HepG2 (cell line): ENCODE data around the gene RBP3. TPM values are rescaled to one million over a fixed set of nuclear protein-coding genes. Genes with fewer than 3 reads are reported as not detected.

Experiments
- ATAC-seq: fragments of 200-7000 bp; cut with Tn5 transposase; 3 replicates; pipeline ENCODE4 v1.9.1; 2020; ENCODE audit warnings: mild to moderate bottlenecking, moderate library complexity
- BruUV-seq: library from RNA; stranded (reverse); fragments of 400-500 nt; replicated peaks from 2 replicates; lab custom pipeline; 2021; lab: Mats Ljungman, UMichigan
- CTCF ChIA-PET: fragments of 300-600 bp; formaldehyde crosslinking; extraction: SDS; loops from one replicate; lab custom pipeline; 2021; ENCODE audit warnings: low total read pairs, inconsistent platforms, low intra/inter-chr PET ratio; lab: Yijun Ruan, JAX
- POLR2A ChIA-PET: fragments of 350-600 bp; sonication (Branson Sonifier 250); formaldehyde crosslinking; loops from one replicate; lab custom pipeline; 2020; ENCODE audit warnings: antibody characterized with exemption, inconsistent platforms; lab: Yijun Ruan, JAX
- DNase-seq: peaks from one replicate; pipeline ENCODE4 v3.0.0-alpha.2; 2015; ENCODE audit warnings: low spot score
- FAIRE-seq: peaks from 3 replicates; lab custom pipeline; 2011; peaks lifted over from hg19 to GRCh38; lab: Jason Lieb, UNC
- H2AFZ ChIP-seq: one replicate; pipeline ENCODE4 v1.6.1; 2011; ENCODE audit warnings: low read length, inconsistent platforms
- H3K27ac ChIP-seq: fragments of 300-600 bp; 3 replicates; pipeline ENCODE4 v1.8.0; 2011; ENCODE audit warnings: mixed run types, mild to moderate bottlenecking, mixed read lengths, low read length, inconsistent platforms; ENCODE audit not compliant: insufficient read depth; ENCODE audit errors: extremely low read length
- H3K27me3 ChIP-seq, 2 experiments: fragments of 200-600 bp in 1 of 2; 2 replicates in 1 of 2; 3 replicates in 1 of 2; pipeline versions ENCODE4 v1.6.0 to v1.8.0; 2011; ENCODE audit warnings: low read length in 2 of 2, mild to moderate bottlenecking in 2 of 2, moderate library complexity in 2 of 2, inconsistent platforms in 1 of 2; ENCODE audit not compliant: insufficient read depth in 2 of 2, control insufficient read depth in 1 of 2
- H3K36me3 ChIP-seq, 2 experiments: fragments of 200-600 bp in 1 of 2; replicated peaks in 1 of 2; 2 replicates in 1 of 2; 3 replicates in 1 of 2; pipeline versions ENCODE4 v1.5.1 to v1.8.0; 2011; ENCODE audit warnings: low read length in 2 of 2, inconsistent platforms in 1 of 2; ENCODE audit not compliant: insufficient read depth in 2 of 2, control insufficient read depth in 1 of 2
- H3K4me1 ChIP-seq: 2 replicates; pipeline ENCODE4 v1.5.1; 2012; ENCODE audit warnings: low read length, inconsistent platforms; ENCODE audit not compliant: insufficient read depth
- H3K4me2 ChIP-seq: 2 replicates; pipeline ENCODE4 v1.6.0; 2011; ENCODE audit warnings: low read depth, low read length, inconsistent platforms
- H3K4me3 ChIP-seq, 3 experiments: fragments of 200-600 bp in 1 of 3; sonication (generic), shearing (Covaris generic) in 1 of 3; replicated peaks in 1 of 3; 2 replicates each; pipeline ENCODE4 v1.5.1; 2011 to 2016; ENCODE audit warnings: low read length in 3 of 3, inconsistent platforms in 2 of 3, low read depth in 2 of 3, mild to moderate bottlenecking in 2 of 3, control low read depth in 1 of 3, mixed read lengths in 1 of 3; ENCODE audit not compliant: insufficient read depth in 1 of 3
- H3K79me2 ChIP-seq: one replicate; pipeline ENCODE4 v1.6.1; 2011; ENCODE audit warnings: low read length, inconsistent platforms; ENCODE audit not compliant: insufficient read depth
- H3K9ac ChIP-seq: 2 replicates; pipeline ENCODE4 v1.6.0; 2011; ENCODE audit warnings: mild to moderate bottlenecking, low read depth, low read length, inconsistent platforms; ENCODE audit not compliant: insufficient read depth
- H3K9me3 ChIP-seq: 2 replicates; pipeline ENCODE4 v1.5.1; 2012; ENCODE audit warnings: mild to moderate bottlenecking, low read length
- H4K20me1 ChIP-seq: 2 replicates; pipeline ENCODE4 v1.6.0; 2011; ENCODE audit warnings: inconsistent platforms, mild to moderate bottlenecking, low read length, moderate library complexity; ENCODE audit not compliant: insufficient read depth
- FOXM1 ChIP-seq: sonication (generic); formaldehyde crosslinking; IDR thresholded peaks from 2 replicates; pipeline ENCODE4 v1.5.0; 2020; ENCODE audit warnings: missing genetic modification reagents
- GABPA ChIP-seq, 2 experiments: IDR thresholded peaks; 2 replicates each; pipeline ENCODE4 v1.6.1; 2011 to 2016; ENCODE audit warnings: low read depth in 2 of 2, low read length in 1 of 2, missing biosample characterization in 1 of 2, missing genetic modification characterization in 1 of 2
- NAIF1 ChIP-seq: sonication (generic); formaldehyde crosslinking; IDR thresholded peaks from 2 replicates; pipeline ENCODE4 v1.5.0; 2020; ENCODE audit warnings: mild to moderate bottlenecking, missing genetic modification reagents, borderline replicate concordance
- PHF5A ChIP-seq: IDR thresholded peaks from one replicate; pipeline ENCODE4 v1.6.1; 2018; ENCODE audit warnings: low read depth, missing genetic modification reagents; ENCODE audit not compliant: unreplicated experiment
- SP1 ChIP-seq, 2 experiments: fragments of 450-650 bp in 1 of 2; sonication (generic) in 1 of 2; formaldehyde crosslinking in 1 of 2; IDR thresholded peaks; 2 replicates each; pipeline versions ENCODE4 v1.4.0 to v1.6.1; 2016 to 2020; ENCODE audit warnings: missing genetic modification reagents in 1 of 2
- STAG1 ChIP-seq: sonication (generic); formaldehyde crosslinking; IDR thresholded peaks from 2 replicates; pipeline ENCODE4 v1.4.0; 2020; ENCODE audit warnings: missing genetic modification reagents
- ZNF629 ChIP-seq: sonication (generic); formaldehyde crosslinking; conservative IDR thresholded peaks from 2 replicates; pipeline ENCODE4 v1.5.0; 2020; ENCODE audit warnings: missing genetic modification reagents
- ZNF703 ChIP-seq: sonication (generic); formaldehyde crosslinking; IDR thresholded peaks from 2 replicates; pipeline ENCODE4 v1.5.1; 2020; ENCODE audit warnings: missing genetic modification reagents, mild to moderate bottlenecking, moderate library complexity, borderline replicate concordance
- WGBS: methylation state at CpG from one replicate; pipeline ENCODE4 v1.1.6; 2017; ENCODE audit warnings: low lambda C conversion rate; 5-methylcytosine and 5-hydroxymethylcytosine counted together
- in situ Hi-C: cut with HindIII; loops from 2 replicates; pipeline ENCODE4 v1.10.0; 2017; ENCODE audit warnings: low pct_unique_long_range_greater_than_20kb; ENCODE audit not compliant: extremely low pct_ligation_motif_present
- intact Hi-C: fragments of 100-400 bp; cut with micrococcal nuclease; formaldehyde crosslinking; loops from one replicate; pipeline ENCODE4 v1.10.0; 2022; ENCODE audit not compliant: unreplicated experiment
- polyA plus RNA-seq, 8 experiments: library from polyadenylated mRNA; depleted of rRNA in 3 of 8; stranded (reverse) in 7 of 8; unstranded in 1 of 8; fragments of >200 nt; fragmentation: Illumina TruSeq in 4 of 8; extraction: Trizol in 4 of 8; gene quantifications; 2 replicates each; pipeline versions ENCODE4 v1.2.1 to v1.2.3, GENCODE V29; 2011 to 2016; ENCODE audit warnings: low read depth in 4 of 8, missing spikeins in 1 of 8, mixed read lengths in 1 of 8; ENCODE audit not compliant: insufficient read depth in 1 of 8
- total RNA-seq, 5 experiments: library from RNA; depleted of rRNA; stranded (reverse); fragments of >200 nt; fragmentation: Illumina TruSeq; extraction: Trizol; gene quantifications; 2 replicates each; pipeline ENCODE4 v1.2.3, GENCODE V29; 2016; ENCODE audit warnings: low read depth in 1 of 5
- TF ChIP-seq, protein P1 (sequence below): sonication (generic); formaldehyde crosslinking; IDR thresholded peaks from 2 replicates; pipeline ENCODE4 v1.4.0; 2020; ENCODE audit warnings: missing genetic modification reagents
- TF ChIP-seq, protein P2 (sequence below): IDR thresholded peaks from 2 replicates; pipeline ENCODE4 v1.6.1; 2018; ENCODE audit warnings: missing genetic modification reagents, mild to moderate bottlenecking, missing compliant biosample characterization

Gene RBP3
- total and polyA plus RNA-seq, 2 of the 13 experiments (the other 11 are each of a cell fraction or from before 2014, with no cell fraction given) = not detected

DNA sequence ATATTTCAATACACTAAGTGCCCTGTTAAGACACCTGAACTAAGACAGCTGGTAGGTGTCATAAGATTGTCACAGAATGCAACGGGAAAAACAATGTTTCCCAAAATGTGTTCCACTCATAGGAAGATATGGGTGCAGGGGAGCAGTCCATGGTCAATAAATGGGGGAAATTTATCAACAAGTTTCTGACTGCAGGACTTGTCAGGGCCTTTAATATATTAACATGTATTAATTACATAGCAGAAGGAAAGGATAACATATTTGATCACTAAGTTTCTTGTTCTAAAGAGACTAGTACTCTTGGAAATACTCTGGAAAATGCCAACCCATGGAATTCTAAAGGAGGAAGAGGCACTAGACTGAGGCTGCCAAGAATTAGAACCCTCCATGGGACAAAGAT, 6.7 kb downstream of the RBP3 start:
- BruUV-seq = no TSS peak
- FAIRE-seq (no peak), ATAC-seq (no peak), DNase-seq (no peak)
- intact Hi-C loops = no loop called here
- no peaks in the 10 kb centered on the region for H3K36me3 ChIP-seq
- ChIA-PET CTCF (no interaction called here), POLR2A (no interaction called here)
- H3K9me3 ChIP-seq = no peaks in the 10 kb centered on the region
- 0% methylated on average over 1 of the region's 1 CpG for WGBS
- in situ Hi-C loops = no loop called here
- peaks cover 8 to 16% of the 10 kb centered on the region in 2 experiments; a peak in 3 of 5 replicates for H3K27me3 ChIP-seq
- no peaks in the 10 kb centered on the region for H3K79me2 ChIP-seq
- H3K9ac ChIP-seq = no peak overlapping the region
- no peak for TF ChIP-seq FOXM1
- TF ChIP-seq, protein P1, sequence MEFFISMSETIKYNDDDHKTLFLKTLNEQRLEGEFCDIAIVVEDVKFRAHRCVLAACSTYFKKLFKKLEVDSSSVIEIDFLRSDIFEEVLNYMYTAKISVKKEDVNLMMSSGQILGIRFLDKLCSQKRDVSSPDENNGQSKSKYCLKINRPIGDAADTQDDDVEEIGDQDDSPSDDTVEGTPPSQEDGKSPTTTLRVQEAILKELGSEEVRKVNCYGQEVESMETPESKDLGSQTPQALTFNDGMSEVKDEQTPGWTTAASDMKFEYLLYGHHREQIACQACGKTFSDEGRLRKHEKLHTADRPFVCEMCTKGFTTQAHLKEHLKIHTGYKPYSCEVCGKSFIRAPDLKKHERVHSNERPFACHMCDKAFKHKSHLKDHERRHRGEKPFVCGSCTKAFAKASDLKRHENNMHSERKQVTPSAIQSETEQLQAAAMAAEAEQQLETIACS (CRISPR knock-in tag) = no peak
- TF ChIP-seq NAIF1 (CRISPR knock-in tag) = no peak
- TF ChIP-seq GABPA (IDR thresholded peaks at IDR 0.05; ENCODE audit: low read depth, low read length) = no peak
- no peak for TF ChIP-seq GABPA (CRISPR knock-in tag; IDR thresholded peaks at IDR 0.05; ENCODE audit: low read depth)
- H4K20me1 ChIP-seq = no peaks in the 10 kb centered on the region
- H3K4me3 ChIP-seq = no peak overlapping the region
- no peaks in the 10 kb centered on the region for H3K4me1 ChIP-seq
- no peak overlapping the region for H3K27ac ChIP-seq
- H2AFZ ChIP-seq = no peak overlapping the region
- H3K4me2 ChIP-seq = no peak overlapping the region

DNA sequence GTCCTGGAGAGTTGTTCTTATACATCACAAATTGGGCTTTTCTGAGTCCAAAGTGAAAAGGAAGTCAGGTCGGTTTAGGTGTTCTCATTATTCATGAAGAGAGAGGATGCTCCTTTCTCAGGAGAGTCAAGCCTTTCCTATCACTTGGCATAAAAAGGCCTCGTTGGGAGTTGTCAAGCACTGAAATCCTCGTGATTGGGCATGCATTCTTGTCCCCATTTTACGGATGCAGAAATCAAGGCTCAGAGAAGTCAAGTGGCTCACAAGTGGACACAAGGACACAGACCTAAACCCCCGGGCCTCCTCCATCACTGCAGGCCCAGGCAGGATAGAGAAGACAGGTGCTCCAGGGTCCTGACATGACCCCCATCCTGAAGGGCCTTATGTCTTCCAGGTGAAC, 8.5 kb downstream of the RBP3 start:
- DNase-seq (no peak), ATAC-seq (no peak), FAIRE-seq (no peak)
- Histone ChIP-seq H3K4me2 (no peak overlapping the region), H3K9ac (no peak overlapping the region), H3K4me1 (no peaks in the 10 kb centered on the region), H3K79me2 (no peaks in the 10 kb centered on the region), H3K9me3 (no peaks in the 10 kb centered on the region), H3K4me3 (no peak overlapping the region), H3K36me3 (no peaks in the 10 kb centered on the region), H3K27me3 (peaks cover 5 to 13% of the 10 kb centered on the region in 2 experiments; a peak in 3 of 5 replicates), H4K20me1 (no peaks in the 10 kb centered on the region), H2AFZ (no peak overlapping the region), H3K27ac (no peak overlapping the region)
- no TSS peak for BruUV-seq
- ChIA-PET CTCF (no interaction called here), POLR2A (no interaction called here)
- 20% methylated on average over 3 of the region's 5 CpGs for WGBS
- in situ Hi-C loops (no loop called here), intact Hi-C loops (no loop called here)
- TF ChIP-seq SP1 (IDR thresholded peaks at IDR 0.05) = no peak
- no peak for TF ChIP-seq SP1 (CRISPR knock-in tag; IDR thresholded peaks at IDR 0.05)
- TF ChIP-seq, protein P2, sequence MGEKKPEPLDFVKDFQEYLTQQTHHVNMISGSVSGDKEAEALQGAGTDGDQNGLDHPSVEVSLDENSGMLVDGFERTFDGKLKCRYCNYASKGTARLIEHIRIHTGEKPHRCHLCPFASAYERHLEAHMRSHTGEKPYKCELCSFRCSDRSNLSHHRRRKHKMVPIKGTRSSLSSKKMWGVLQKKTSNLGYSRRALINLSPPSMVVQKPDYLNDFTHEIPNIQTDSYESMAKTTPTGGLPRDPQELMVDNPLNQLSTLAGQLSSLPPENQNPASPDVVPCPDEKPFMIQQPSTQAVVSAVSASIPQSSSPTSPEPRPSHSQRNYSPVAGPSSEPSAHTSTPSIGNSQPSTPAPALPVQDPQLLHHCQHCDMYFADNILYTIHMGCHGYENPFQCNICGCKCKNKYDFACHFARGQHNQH (CRISPR knock-in tag) = no peak
- 0 out of 2 replicates have a peak, but pooled peaks have one; percentile 10 for TF ChIP-seq ZNF629 (CRISPR knock-in tag)
- no peak for TF ChIP-seq STAG1
- TF ChIP-seq PHF5A (CRISPR knock-in tag) = no peak
- no peak for TF ChIP-seq ZNF703 (CRISPR knock-in tag)
